NCI-H226 (cell line): ENCODE results near the gene DIAPH2.
A peak's percentile ranks its signal among the peaks of the same experiment; 100 is the strongest.
"Not testable (repeated sequence)": the region's sequence is repeated elsewhere in the genome, so short reads cannot be mapped to it uniquely, and the experiment has no call there.

Experiments used
- DNase-seq: peaks from one replicate; pipeline ENCODE4 v3.0.0-alpha.2; 2015

DIAPH2 gene

DNA sequence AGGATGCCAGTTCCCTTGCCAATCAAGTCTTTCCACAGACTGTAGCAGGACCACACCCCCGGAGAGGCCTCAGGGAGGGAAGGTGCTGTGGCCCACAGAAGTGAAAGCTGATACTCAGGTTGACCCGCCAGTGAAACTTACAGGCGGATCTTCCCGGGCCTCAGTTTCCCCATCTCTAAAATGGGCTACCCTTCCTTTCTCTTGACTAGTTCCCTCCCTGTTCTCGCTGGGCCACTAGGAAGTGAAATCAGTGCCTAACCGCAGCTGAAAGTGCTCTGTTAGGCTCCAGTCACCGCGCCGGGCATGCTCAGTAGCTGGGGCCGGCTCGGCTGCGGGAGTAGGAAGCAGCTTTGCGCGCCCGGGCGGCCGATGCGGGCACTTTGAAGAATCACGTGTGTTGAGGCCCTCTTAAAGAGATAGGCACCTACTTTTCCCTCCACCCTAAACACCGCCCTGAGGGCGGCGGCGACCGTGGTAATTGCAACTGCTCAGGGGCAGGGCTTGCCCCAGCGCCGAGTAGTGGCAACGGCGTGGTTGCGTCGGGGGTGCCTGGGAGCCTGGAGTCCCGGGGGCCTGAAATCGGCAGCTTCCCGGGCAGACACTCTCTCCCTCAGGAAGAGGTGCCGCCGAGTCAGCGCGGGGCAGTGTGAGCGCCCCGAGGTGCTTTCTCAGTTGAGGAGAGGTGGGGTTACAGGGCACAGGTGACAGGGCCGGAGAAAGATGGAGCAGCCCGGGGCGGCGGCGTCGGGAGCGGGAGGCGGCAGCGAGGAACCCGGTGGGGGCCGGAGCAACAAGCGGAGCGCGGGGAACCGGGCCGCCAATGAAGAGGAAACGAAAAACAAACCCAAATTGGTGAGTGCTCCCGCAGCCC lies at the start of gene DIAPH2:
DIAPH2 (plus strand) TSS at position 504 of the 871 bp plus-strand sequence.
- DNase-seq = peak; percentile 68

DNA sequence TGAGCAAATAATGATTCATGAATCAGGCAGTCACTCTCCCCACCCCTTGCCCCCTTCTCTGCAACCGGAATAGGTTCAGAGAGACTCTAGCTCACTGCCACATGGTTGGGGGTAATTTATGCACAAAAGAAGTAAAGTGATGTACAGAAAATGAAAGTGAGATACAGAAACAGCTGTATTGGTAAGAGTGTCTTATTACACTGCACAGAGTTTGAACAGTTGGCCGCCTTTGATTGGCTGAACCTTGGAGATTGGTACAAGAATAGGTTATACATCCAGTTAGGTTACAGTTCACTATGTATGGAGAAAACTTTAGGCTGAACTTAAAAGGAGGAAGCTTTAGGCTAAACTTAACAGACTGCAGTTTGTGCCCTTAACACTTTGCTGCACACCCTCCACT lies 34.6 kb upstream of the DIAPH2 start:
- no peak for DNase-seq

DNA sequence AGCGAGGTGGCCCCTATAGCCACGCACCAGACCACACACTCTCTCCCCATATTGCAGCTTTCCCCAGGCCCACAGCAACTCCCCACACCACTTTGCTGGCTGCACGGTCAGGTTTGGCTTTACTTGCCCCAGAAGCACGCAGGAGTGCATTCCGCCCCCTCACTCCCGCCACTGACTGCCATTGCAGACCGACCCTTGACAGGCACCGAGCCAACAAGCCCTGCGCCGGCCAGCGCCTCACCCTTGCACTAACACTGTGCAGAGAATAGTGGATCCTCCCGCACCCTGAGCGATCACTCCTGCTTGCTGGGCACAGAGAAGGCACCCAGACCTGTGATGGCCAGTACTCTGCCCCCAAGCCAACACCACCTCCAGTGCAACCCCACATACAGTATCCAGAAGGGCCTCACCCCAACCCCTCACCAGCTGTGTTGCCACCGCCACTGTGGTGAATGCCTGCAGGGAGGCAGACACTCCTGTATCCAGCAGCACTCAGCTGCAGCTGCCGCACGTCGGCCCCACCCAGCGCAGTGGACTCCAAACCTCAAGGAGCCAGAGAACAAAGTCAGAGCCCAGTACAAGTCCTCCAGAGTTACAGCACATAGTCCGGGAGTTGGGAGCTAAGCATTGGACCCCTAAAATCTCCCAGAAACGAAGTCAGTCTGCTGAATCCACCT lies 28.6 kb upstream of the DIAPH2 start:
- no peak for DNase-seq

DNA sequence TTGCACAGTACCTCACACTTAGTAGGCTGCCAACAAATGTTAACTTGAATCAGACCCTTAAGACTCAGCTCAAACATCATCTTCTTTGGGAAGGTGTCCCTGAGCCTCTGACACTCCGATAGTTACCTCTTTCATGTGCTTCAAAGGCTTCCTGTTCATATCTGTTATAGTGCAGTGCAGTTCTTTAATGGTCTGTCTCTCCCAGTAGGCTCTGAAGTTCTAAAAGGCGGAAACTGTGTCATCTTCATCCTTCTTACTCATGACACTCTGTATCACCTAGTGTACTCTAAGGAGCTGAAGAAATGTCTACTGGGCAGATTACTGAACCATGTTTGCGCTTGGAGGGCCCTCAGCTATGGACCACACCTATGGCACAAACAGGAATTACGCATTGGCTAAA lies 2.1 kb upstream of the DIAPH2 start:
- DNase-seq = no peak

- DNase-seq = no peak
Measured at GRCh38 chrX:96683997-96684338, 674 bp upstream of the DIAPH2 start.

DNA sequence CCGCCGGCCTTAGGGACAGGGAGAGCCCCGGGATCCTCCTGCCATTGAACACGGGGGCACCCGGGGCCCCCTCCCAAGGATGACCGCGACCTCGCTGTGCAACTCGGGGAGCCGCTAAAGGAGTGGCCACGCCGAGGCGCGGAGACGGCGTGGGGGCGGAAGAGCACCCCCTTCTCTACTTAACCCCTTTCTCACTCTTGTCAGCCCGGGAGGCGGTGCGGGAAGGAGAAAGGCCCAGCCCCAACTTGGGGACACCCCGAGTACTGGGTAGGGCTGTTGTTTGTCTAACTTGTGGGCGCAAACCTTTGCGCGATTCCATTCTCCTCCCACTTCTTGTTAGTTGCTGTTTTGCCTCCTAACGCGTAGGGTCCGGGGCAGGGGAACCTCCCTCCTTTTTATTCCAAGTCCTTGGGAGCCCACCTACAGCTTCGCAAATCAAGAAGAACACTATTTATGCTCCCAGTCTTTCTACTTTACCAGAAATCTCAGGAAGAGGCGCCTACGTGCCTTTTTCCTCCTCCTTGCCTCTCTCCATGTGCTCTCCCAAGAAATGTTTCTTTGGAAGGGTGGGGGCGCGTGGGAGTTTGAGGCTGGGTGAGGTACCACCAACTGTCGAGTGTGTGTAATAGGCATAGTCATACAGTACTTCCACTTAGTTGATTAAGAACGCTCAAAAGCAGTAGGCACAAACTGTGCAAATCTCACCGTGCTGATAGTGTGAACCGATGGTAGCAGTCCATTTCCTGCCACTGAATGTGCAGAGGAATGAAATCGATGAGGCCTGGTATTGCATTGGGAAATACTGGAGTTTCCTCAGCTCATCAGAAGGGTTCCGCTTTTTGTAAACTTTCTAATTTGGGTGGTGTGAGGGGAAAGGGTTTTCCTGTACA lies 813 bp downstream of the DIAPH2 start:
- peak; percentile 20 for DNase-seq

GRCh38 chrX:96687776-96688175 lies 3.1 kb downstream of the DIAPH2 start:
- DNase-seq = no peak

DNA sequence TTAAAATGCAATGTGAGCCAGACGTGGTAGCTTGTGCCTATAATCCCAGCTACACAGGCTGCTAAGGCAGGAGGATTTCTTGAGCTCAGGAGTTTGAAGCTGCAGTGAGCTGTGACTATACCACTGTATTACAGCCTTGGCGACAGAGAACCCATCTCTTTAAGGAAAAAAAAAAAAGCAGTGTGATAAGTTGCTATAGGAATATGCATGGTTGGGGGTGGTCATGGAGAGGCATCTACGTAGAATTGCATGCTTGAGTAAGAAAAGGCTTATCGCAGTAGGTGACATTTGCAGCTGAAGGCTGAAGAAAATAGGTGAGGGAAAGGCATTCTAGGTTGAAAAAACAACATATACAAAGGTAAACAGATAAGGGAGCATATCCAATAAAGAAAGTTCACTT lies 4.1 kb downstream of the DIAPH2 start:
- DNase-seq = no peak

- DNase-seq = no peak
Measured at GRCh38 chrX:96689991-96690390, 5.3 kb downstream of the DIAPH2 start.

DNA sequence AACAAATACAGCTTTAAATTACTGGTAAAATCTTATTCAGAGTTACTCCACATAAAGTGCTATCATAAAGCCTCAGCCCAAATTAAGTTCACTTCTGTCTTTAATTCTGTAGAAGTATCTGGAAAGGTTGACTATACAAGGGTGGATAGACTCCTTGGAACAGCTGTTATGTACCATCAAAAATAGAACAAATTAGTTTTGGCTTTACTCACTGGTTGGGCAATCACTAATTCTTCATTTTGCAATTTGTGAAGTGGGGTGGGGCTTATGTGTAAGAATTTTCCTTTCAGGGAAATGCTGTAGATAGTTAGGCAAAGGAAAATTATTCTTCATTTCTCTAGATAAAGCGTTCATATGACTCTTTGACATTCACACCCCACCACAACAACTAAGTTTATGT lies 7.8 kb downstream of the DIAPH2 start:
- no peak for DNase-seq

DNA sequence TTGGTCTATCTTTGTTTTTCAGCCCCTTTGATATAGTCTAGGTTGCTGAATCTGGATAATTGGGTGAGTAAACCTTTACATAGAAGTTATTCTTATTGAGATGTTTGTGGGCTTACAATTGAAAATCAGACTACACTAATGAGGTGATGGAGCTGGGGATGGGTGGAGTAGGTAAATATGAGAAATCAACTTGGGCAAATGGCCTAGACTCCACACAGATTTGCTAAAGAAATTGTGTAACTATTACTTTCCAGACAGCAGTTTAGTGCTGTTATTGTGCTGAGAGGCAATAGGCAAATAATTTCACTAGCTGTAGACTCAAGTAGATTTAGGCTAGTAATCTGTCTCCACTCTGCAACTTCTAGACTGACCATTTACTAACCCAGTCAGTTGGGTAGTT lies 8.2 kb downstream of the DIAPH2 start:
- no peak for DNase-seq

- DNase-seq = no peak
Measured at GRCh38 chrX:96693407-96693806, 8.8 kb downstream of the DIAPH2 start.

DNA sequence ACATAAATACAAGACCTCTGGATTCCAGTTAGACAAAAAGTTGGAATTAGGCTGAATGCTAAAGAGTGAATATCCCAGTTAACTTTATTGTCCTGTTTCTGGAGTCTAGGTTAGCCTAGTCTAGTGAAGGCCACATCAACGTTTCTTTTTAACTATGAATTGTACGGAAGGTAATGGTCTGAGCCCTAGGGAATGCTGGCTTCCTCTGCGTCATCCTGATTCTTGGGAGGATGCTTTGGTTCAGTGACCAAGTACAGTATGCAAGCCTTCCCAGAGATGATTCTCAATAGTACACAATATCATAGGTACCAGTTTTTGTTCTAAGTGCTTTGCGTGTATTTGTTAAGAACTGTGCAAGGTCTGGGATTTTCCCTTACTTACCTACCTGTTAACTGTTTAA lies 11.8 kb downstream of the DIAPH2 start:
- DNase-seq = no peak

DNA sequence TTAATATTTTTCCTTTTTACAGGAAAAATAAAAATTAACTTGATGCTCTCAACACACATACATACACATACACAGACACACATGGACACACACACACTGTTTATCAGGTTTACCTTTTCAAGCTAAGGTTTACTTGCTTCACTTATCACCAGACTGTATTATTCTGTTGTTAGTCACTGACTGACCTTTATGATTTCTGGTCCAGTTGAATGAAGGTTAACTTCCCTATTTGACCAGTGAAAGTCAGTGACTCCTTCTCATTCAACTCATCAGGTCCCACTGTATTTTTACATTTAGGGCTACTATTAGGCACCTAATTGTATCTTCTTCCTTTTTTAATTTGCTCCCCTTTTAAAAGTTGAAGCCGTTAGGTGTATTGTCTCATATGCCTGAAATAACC lies 16.0 kb downstream of the DIAPH2 start:
- no peak for DNase-seq

DNA sequence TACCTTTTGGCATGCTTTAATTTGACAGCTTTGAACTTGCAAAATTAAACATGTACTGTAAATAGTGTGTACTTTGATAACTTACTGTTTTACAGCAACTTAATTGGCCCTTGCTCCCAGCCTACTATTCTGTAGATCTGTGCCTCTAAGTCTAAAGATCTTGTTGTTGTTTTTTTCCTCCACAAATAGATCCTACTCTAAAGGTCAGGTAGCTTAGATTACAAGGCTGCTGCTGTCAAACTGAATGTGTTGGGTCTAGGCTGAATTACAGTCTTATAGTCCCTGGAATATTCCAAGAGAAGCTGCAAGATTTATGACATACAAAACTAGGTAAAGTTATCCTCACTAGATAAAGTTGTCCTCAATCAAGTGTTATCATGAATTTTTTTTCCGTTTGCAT lies 18.7 kb downstream of the DIAPH2 start:
- no peak for DNase-seq

DNA sequence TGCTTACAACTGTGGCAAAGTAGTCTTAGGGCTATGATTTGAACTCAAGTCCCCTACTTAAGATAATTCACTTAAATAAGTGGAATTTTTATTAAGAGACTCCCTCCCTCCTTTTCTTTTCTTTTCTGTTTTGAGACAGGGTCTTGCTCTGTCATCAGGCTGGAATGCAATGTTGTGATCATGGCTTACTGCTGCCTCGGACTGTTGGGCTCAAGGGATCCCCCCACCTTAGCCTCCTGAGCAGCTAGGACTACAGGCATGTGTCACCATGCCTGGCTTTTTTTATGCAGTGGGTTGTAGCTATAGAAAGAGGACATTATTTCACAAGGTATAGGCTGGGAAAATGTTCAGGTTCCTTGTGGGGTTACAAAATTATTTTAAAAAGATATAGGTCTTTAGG lies 19.2 kb downstream of the DIAPH2 start:
- DNase-seq = no peak

- DNase-seq = no peak
Measured at GRCh38 chrX:96704629-96705028, 20.0 kb downstream of the DIAPH2 start.

DNA sequence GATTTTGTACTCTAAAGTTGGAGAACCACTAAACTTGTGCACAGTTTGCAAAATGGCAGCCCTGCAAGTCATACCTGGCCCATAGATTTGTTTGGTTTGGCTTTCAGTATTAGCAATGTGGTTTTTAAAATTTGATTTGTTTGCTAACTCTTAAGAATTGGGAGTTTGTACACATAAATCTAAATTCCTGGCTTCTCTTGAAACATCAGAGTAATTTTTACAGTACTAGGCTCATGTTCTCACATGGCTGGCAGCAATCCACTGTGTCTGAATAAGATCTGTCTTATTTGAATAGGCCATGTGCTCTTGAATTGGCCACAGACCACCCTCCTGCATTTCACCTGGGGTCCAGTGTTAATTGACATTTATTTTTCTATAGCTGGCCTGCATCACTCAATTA lies 21.3 kb downstream of the DIAPH2 start:
- DNase-seq = no peak

DNA sequence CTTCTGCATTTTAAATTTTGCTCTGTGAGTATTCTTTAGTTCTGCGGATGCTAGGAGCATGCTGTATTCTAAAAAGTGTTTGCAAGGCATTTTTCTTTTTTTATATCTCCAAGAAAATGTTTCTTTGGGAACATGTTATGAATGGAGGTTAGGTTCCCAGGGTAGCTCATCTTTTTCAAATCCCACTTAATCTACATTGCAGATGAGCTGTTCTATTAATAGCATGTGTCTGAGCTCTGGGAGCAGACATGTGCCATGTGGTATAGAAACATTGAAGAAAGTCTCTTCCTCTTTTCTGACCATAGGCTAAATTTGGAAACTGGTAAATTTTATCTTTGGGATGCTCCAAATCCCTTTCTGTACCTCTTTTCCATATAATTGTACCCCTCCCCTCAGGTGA lies 23.2 kb downstream of the DIAPH2 start:
- no peak for DNase-seq

- no peak for DNase-seq
Measured at GRCh38 chrX:96710031-96710430, 25.4 kb downstream of the DIAPH2 start.

DNA sequence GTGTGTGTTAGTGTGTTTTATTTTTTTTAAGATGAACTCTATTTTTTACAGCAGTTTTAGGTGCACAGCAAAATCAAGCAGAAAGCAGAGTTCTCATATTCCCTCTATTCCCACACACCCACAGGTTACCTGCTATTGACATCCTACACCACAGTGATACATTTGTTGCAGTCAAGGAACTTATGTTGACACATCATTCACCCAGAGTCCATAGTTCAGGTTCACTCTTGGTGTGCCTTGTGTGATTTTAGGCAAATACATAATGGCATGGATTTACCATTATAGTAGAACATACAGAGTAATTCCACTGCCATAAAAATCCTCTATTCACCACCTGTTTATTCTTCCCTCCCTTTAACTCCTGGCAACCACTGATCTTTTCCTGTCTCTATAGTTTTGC lies 28.7 kb downstream of the DIAPH2 start:
- DNase-seq = no peak

DNA sequence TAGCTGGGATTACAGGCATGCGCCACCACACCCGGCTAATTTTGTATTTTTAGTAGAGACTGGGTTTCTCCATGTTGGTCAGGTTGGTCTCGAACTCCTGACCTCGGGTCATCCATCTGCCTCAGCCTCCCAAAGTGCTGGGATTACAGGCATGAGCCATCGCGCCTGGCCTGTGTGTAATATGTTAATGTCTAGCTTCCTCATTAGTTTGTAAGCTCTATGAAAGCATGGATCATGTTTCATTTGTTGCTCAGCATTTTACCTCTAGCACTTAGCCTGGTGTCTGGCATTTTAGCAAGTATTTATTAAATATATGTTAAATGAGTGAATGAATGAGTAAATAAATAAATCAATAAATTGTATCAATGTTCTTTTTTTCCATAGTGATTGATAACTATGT lies 29.8 kb downstream of the DIAPH2 start:
- not testable (repeated sequence) for DNase-seq

- DNase-seq = no peak
Measured at GRCh38 chrX:96715481-96715880, 30.8 kb downstream of the DIAPH2 start.
